ENCODE measurements around the gene ZNF460.

The ZNF460 gene

GRCh38 chr19:57308514-57308913 is 28.2 kb downstream of the ZNF460 start:
- no peak overlapping the region for H3K4me3 ChIP-seq (ENCODE audit: low read depth in 1 of 2, low read length in 2 of 2)
- H3K9ac ChIP-seq (ENCODE audit: low read depth, low read length): no peak overlapping the region

GRCh38 chr19:57310792-57311191 is 30.5 kb downstream of the ZNF460 start:
- no peak for TF ChIP-seq EZH2 (IDR thresholded peaks at IDR 0.05; ENCODE audit: borderline replicate concordance, low read depth, low read length, severe bottlenecking)
- no peak for TF ChIP-seq CTCF (IDR thresholded peaks at IDR 0.05; ENCODE audit: borderline replicate concordance, extremely low read depth, low read length, poor library complexity, severe bottlenecking)
- DNase-seq (no peak), ATAC-seq (ENCODE audit: insufficient read depth, low read depth) (no peak)
- no peaks in the 10 kb centered on the region for H3K79me2 ChIP-seq (ENCODE audit: insufficient read depth, low read length)
- no peak overlapping the region for H3K4me2 ChIP-seq (ENCODE audit: insufficient read depth, low read length)
- H2AFZ ChIP-seq (ENCODE audit: low read depth, low read length): no peak overlapping the region
- no peaks in the 10 kb centered on the region for H3K9me3 ChIP-seq (ENCODE audit: insufficient read depth, low read length, severe bottlenecking)
- no peak overlapping the region for H3K9ac ChIP-seq (ENCODE audit: low read depth, low read length)
- no peaks in the 10 kb centered on the region; the same call in 1 of the 2 replicates for H3K36me3 ChIP-seq (ENCODE audit: insufficient read depth, low read length)
- H3K4me3 ChIP-seq (ENCODE audit: low read depth in 1 of 2, low read length in 2 of 2): no peak overlapping the region
- H3K4me1 ChIP-seq (ENCODE audit: insufficient read depth, low read length): no peaks in the 10 kb centered on the region
- no peak overlapping the region for H3K27ac ChIP-seq (ENCODE audit: low read length)
- H3K27me3 ChIP-seq (ENCODE audit: insufficient read depth, low read length, poor library complexity): no peaks in the 10 kb centered on the region
- peaks cover 1% of the 10 kb centered on the region; the same call in 1 of the 2 replicates for H4K20me1 ChIP-seq (ENCODE audit: insufficient read depth, low read length)

More at GRCh38 chr19:57308514-57308913, 28.2 kb downstream of the ZNF460 start:
- H3K27ac ChIP-seq (ENCODE audit: low read length): no peak overlapping the region
- no peaks in the 10 kb centered on the region for H3K79me2 ChIP-seq (ENCODE audit: insufficient read depth, low read length)
- peaks cover 5% of the 10 kb centered on the region; the same call in 1 of the 2 replicates for H4K20me1 ChIP-seq (ENCODE audit: insufficient read depth, low read length)
- no peak overlapping the region for H2AFZ ChIP-seq (ENCODE audit: low read depth, low read length)
- no peak for ATAC-seq (ENCODE audit: insufficient read depth, low read depth)
- no peak for DNase-seq
- no peaks in the 10 kb centered on the region for H3K4me1 ChIP-seq (ENCODE audit: insufficient read depth, low read length)
- TF ChIP-seq EZH2 (IDR thresholded peaks at IDR 0.05; ENCODE audit: borderline replicate concordance, low read depth, low read length, severe bottlenecking): no peak
- no peak for TF ChIP-seq CTCF (IDR thresholded peaks at IDR 0.05; ENCODE audit: borderline replicate concordance, extremely low read depth, low read length, poor library complexity, severe bottlenecking)
- no peaks in the 10 kb centered on the region for H3K9me3 ChIP-seq (ENCODE audit: insufficient read depth, low read length, severe bottlenecking)
- H3K27me3 ChIP-seq (ENCODE audit: insufficient read depth, low read length, poor library complexity): no peaks in the 10 kb centered on the region
- H3K36me3 ChIP-seq (ENCODE audit: insufficient read depth, low read length): peaks cover 3% of the 10 kb centered on the region; the same call in 1 of the 2 replicates
- no peak overlapping the region for H3K4me2 ChIP-seq (ENCODE audit: insufficient read depth, low read length)

GRCh38 chr19:57314146-57314545 is 33.9 kb downstream of the ZNF460 start:
- no peak overlapping the region for H3K4me3 ChIP-seq (ENCODE audit: low read depth in 1 of 2, low read length in 2 of 2)
- no peak for DNase-seq
- no peaks in the 10 kb centered on the region for H3K9me3 ChIP-seq (ENCODE audit: insufficient read depth, low read length, severe bottlenecking)
- ATAC-seq (ENCODE audit: insufficient read depth, low read depth): no peak
- no peak for TF ChIP-seq CTCF (IDR thresholded peaks at IDR 0.05; ENCODE audit: borderline replicate concordance, extremely low read depth, low read length, poor library complexity, severe bottlenecking)
- TF ChIP-seq EZH2 (IDR thresholded peaks at IDR 0.05; ENCODE audit: borderline replicate concordance, low read depth, low read length, severe bottlenecking): no peak
- H3K4me2 ChIP-seq (ENCODE audit: insufficient read depth, low read length): no peak overlapping the region
- H3K36me3 ChIP-seq (ENCODE audit: insufficient read depth, low read length): no peaks in the 10 kb centered on the region
- no peak overlapping the region for H3K27ac ChIP-seq (ENCODE audit: low read length)
- no peaks in the 10 kb centered on the region for H3K79me2 ChIP-seq (ENCODE audit: insufficient read depth, low read length)
- H3K4me1 ChIP-seq (ENCODE audit: insufficient read depth, low read length): no peaks in the 10 kb centered on the region
- H3K27me3 ChIP-seq (ENCODE audit: insufficient read depth, low read length, poor library complexity): no peaks in the 10 kb centered on the region
- H3K9ac ChIP-seq (ENCODE audit: low read depth, low read length): no peak overlapping the region
- H4K20me1 ChIP-seq (ENCODE audit: insufficient read depth, low read length): no peaks in the 10 kb centered on the region
- no peak overlapping the region for H2AFZ ChIP-seq (ENCODE audit: low read depth, low read length)

GRCh38 chr19:57317503-57317902 is 37.2 kb downstream of the ZNF460 start:
- H3K4me3 ChIP-seq (ENCODE audit: low read depth in 1 of 2, low read length in 2 of 2): no peak overlapping the region
- no peak for ATAC-seq (ENCODE audit: insufficient read depth, low read depth)
- DNase-seq: no peak
- H3K9ac ChIP-seq (ENCODE audit: low read depth, low read length): no peak overlapping the region
- H2AFZ ChIP-seq (ENCODE audit: low read depth, low read length): no peak overlapping the region
- H3K9me3 ChIP-seq (ENCODE audit: insufficient read depth, low read length, severe bottlenecking): no peaks in the 10 kb centered on the region
- H3K4me2 ChIP-seq (ENCODE audit: insufficient read depth, low read length): no peak overlapping the region
- peaks cover 24% of the 10 kb centered on the region for H3K79me2 ChIP-seq (ENCODE audit: insufficient read depth, low read length)
- H3K27ac ChIP-seq (ENCODE audit: low read length): no peak overlapping the region
- H3K27me3 ChIP-seq (ENCODE audit: insufficient read depth, low read length, poor library complexity): no peaks in the 10 kb centered on the region
- TF ChIP-seq EZH2 (IDR thresholded peaks at IDR 0.05; ENCODE audit: borderline replicate concordance, low read depth, low read length, severe bottlenecking) (no peak), CTCF (IDR thresholded peaks at IDR 0.05; ENCODE audit: borderline replicate concordance, extremely low read depth, low read length, poor library complexity, severe bottlenecking) (no peak)
- H3K4me1 ChIP-seq (ENCODE audit: insufficient read depth, low read length): peaks cover 22% of the 10 kb centered on the region
- H3K36me3 ChIP-seq (ENCODE audit: insufficient read depth, low read length): peaks cover 3% of the 10 kb centered on the region; the same call in 1 of the 2 replicates
- H4K20me1 ChIP-seq (ENCODE audit: insufficient read depth, low read length): peaks cover 11% of the 10 kb centered on the region; the same call in 1 of the 2 replicates
